Mesothelial cell of epicardium (in vitro differentiated cells): ENCODE data around the gene RRM2. TPM values are rescaled to one million over a fixed set of nuclear protein-coding genes. Genes with fewer than 3 reads are reported as not detected.
"Not testable (repeated sequence)": the region's sequence is repeated elsewhere in the genome, so short reads cannot be mapped to it uniquely, and the experiment has no call there.

Experiments
- DNase-seq, 2 experiments: peaks; one replicate each; pipeline ENCODE4 v3.0.0; 2021; ENCODE audit warnings: low spot score in 2 of 2; ENCODE audit not compliant: unreplicated experiment in 2 of 2
- H3K27ac Mint-ChIP-seq: 2 replicates; pipeline ENCODE4 v1.8.0; 2021; ENCODE audit warnings: mixed read lengths
- H3K27me3 Mint-ChIP-seq: 2 replicates; pipeline ENCODE4 v1.8.0; 2021; ENCODE audit warnings: low read depth, mixed read lengths
- H3K36me3 Mint-ChIP-seq: 2 replicates; pipeline ENCODE4 v1.8.0; 2021; ENCODE audit warnings: mixed read lengths
- H3K4me1 Mint-ChIP-seq: 2 replicates; pipeline ENCODE4 v1.8.0; 2021; ENCODE audit warnings: mixed read lengths
- H3K4me3 Mint-ChIP-seq: 2 replicates; pipeline ENCODE4 v1.8.0; 2021; ENCODE audit warnings: mild to moderate bottlenecking, moderate library complexity, mixed read lengths
- H3K9me3 Mint-ChIP-seq: 2 replicates; pipeline ENCODE4 v1.8.0; 2021; ENCODE audit warnings: mixed read lengths
- total RNA-seq: library from RNA; stranded (reverse); gene quantifications from 3 replicates; pipeline ENCODE4 v1.2.1, GENCODE V29; 2021
- TF ChIP-seq, protein P1 (sequence below): fragments of 200-600 bp; sonication (generic); IDR thresholded peaks from one replicate; pipeline ENCODE4 v1.5.0; 2021; ENCODE audit warnings: antibody characterized with exemption; ENCODE audit not compliant: unreplicated experiment

Gene RRM2
- total RNA-seq, 1 donor from 2014 or later: 30.8 TPM

DNA sequence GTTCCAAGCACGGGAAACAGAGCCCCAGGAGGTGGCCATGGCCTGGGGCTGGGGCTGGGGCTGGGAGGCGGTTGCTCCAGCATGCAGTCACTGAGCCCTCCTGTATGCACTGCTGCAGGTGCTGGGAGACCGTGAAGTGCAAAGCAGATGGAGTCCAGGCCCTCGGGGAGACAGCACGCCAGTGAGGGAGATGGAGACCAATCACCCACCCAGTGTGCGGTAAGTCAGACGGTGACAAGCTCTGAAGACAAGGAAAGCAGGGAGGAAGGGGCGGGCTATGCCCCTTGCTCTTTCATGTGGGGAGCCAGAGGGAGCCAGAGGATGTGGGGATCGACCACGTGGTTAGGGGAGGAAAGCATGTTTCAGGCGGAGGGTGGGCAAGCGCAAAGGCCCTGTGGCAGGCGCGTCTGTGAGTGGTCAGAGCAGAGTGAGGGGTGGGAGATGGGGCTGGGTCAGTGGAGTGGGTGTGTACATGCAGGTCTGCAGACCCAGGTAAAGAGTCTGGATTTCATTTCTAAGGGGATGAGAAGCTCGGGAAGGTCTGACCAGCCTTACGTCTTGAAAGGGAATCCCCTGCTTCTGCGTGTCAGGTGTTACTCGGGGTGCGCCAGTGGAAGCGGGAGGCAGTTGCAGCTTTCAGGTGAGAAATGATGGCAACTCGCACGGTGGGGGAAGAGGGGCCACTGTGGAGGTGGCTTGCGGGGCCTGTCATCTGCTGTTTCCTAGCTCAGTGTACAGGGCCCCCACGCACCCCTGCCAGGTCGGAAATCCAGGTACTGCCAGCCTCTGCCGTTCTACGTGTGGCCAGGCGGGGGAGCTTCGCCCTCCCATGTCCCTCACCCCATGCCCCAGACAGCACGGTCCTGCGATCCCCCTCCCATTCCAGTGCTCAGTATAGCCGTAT lies 19.4 kb downstream of the RRM2 start:
- H3K4me1 Mint-ChIP-seq: peaks cover 8% of the 10 kb centered on the region
- no peaks in the 10 kb centered on the region for H3K9me3 Mint-ChIP-seq
- no peaks in the 10 kb centered on the region for H3K36me3 Mint-ChIP-seq
- TF ChIP-seq, protein P1, sequence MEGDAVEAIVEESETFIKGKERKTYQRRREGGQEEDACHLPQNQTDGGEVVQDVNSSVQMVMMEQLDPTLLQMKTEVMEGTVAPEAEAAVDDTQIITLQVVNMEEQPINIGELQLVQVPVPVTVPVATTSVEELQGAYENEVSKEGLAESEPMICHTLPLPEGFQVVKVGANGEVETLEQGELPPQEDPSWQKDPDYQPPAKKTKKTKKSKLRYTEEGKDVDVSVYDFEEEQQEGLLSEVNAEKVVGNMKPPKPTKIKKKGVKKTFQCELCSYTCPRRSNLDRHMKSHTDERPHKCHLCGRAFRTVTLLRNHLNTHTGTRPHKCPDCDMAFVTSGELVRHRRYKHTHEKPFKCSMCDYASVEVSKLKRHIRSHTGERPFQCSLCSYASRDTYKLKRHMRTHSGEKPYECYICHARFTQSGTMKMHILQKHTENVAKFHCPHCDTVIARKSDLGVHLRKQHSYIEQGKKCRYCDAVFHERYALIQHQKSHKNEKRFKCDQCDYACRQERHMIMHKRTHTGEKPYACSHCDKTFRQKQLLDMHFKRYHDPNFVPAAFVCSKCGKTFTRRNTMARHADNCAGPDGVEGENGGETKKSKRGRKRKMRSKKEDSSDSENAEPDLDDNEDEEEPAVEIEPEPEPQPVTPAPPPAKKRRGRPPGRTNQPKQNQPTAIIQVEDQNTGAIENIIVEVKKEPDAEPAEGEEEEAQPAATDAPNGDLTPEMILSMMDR: peak; percentile 52
- no peaks in the 10 kb centered on the region for H3K27me3 Mint-ChIP-seq
- no peak for DNase-seq
- H3K4me3 Mint-ChIP-seq: no peak overlapping the region
- no peak overlapping the region for H3K27ac Mint-ChIP-seq

DNA sequence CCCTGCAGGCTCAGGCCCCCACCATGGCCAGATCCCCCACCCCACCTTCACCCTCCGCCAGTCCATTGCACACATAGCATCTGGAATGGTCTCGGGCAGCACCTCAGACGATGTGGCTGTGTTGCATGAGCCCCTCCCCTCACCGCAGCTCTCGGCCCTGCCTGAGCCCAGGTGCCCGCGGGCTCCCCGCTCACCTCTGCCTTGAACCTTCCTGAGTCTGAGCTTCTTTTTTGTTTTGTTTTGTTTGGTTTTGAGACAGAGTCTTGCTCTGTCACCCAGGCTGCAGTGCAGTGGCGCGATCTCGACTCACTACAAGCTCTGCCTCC lies 20.1 kb downstream of the RRM2 start:
- Mint-ChIP-seq H3K4me3 (no peak overlapping the region), H3K4me1 (peaks cover 8% of the 10 kb centered on the region), H3K9me3 (no peaks in the 10 kb centered on the region), H3K27me3 (no peaks in the 10 kb centered on the region), H3K27ac (no peak overlapping the region), H3K36me3 (no peaks in the 10 kb centered on the region)
- TF ChIP-seq, protein P1: peak; percentile 5
- no peak for DNase-seq

DNA sequence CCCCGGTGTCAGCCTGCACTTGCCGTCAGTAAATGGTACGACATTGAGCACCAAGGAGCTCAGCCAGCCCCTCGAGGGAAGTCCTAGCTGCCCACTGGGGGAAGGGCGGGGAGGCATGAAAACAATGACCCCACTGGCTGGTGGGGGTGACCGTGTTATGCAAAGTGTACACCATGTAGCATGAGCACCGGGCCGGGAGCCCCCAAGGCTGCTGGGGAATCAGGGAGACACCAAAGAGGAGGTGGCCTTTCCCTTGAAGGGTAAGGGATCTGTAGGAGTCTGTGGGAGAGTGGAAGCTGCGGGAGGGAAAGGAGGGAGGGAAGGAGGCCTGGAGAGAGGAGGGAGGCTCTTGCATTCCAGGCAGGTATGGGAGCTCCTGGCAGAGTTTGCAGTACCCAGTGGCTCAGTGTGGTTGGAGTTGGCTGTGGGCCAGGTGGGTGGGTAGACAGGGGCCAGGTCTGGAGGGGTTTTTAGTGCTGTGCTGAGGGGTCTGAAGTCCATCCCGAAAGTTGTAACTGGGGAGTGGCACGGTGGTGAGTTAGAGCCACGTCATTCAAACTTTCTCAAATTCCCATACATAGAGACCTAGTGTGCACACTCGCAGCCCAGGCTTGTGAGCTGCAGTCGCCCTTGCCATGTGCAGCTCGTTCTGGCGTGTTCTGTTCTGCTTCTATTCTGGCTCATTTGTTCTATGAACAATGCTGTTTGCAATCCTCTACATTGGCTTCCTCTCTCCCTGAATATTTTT lies 22.4 kb downstream of the RRM2 start:
- Mint-ChIP-seq H3K4me3 (no peak overlapping the region), H3K27me3 (no peaks in the 10 kb centered on the region), H3K4me1 (peaks cover 8% of the 10 kb centered on the region), H3K36me3 (peaks cover 5% of the 10 kb centered on the region), H3K9me3 (peaks cover 9% of the 10 kb centered on the region), H3K27ac (no peak overlapping the region)
- TF ChIP-seq, protein P1: no peak
- no peak for DNase-seq

DNA sequence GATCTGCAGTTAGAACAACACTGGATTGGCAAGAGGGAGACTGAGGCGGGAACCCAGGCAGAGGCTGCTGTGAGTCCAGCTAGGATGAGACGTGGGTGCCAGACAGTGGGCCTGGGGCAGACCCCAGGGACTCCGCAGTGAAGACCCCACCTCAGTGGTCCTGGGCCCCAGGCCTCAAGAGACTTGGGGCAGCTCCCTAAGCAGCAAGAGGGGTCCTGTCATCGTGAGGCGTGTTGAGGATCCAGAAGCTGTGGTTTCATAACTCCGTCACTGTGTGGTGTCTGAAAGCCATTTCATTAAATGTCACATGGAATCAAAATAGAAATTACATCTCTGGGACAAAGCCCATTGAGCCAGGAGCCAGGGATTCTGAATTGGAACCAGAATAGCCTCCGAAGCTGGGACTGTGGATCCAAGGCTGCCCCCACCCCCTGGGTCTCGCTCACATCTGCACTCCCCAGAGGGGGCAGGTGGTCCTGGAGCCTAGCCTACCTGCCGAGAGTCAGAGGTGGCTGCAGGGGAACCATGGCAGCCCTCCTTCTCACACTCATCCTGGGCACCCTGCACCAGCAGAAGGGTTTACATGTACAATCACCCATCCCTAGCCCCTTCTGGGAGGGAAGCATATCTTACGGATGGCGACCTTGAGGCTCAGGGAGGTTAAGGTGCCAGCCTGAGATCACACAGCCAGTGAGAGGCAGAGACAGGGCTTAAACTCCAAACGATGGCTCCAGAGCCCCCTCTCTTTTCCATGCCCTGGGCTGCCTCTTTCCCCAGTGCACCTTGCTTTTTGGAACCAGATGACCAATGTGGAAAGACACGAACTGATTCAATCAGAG lies 23.2 kb downstream of the RRM2 start:
- H3K36me3 Mint-ChIP-seq: peaks cover 8% of the 10 kb centered on the region
- TF ChIP-seq, protein P1: no peak
- H3K4me3 Mint-ChIP-seq: no peak overlapping the region
- peaks cover 9% of the 10 kb centered on the region for H3K9me3 Mint-ChIP-seq
- H3K4me1 Mint-ChIP-seq: peaks cover 8% of the 10 kb centered on the region
- H3K27ac Mint-ChIP-seq: no peak overlapping the region
- no peak for DNase-seq
- H3K27me3 Mint-ChIP-seq: no peaks in the 10 kb centered on the region

DNA sequence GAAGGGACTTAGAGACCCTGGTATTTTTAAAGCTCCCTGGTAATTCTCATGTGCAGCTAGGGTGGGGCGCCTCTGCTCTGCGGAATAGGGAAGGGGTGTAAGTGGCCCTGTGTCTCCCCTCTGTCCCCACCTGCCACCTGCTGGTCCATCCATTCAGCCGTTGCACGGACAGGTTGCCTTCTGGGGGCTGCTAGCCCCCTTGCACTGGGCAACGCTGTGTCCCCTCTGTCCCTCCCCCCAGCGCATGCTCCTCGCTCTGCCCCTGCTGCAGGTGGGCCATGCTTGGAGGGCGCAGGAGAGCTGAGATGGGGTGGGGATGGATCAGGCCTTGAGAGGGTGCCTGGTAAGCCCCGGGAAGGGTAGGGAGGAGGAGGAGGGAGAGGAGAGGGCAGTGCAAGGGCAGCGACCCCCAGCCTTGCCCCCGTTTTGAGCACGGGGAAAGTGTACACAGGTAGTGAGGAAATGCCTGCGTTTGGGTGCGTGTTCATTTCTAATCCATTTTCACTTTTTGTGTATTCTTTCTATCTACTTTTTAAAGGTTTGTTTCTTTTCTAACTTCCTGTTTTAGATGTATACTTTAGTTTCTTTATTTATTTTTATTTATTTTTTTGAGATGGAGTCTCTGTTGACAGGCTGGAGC lies 23.9 kb downstream of the RRM2 start:
- DNase-seq: no peak
- peaks cover 8% of the 10 kb centered on the region for H3K4me1 Mint-ChIP-seq
- no peak overlapping the region for H3K4me3 Mint-ChIP-seq
- H3K27ac Mint-ChIP-seq: no peak overlapping the region
- H3K27me3 Mint-ChIP-seq: no peaks in the 10 kb centered on the region
- H3K36me3 Mint-ChIP-seq: peaks cover 8% of the 10 kb centered on the region
- TF ChIP-seq, protein P1: no peak
- H3K9me3 Mint-ChIP-seq: peaks cover 9% of the 10 kb centered on the region

DNA sequence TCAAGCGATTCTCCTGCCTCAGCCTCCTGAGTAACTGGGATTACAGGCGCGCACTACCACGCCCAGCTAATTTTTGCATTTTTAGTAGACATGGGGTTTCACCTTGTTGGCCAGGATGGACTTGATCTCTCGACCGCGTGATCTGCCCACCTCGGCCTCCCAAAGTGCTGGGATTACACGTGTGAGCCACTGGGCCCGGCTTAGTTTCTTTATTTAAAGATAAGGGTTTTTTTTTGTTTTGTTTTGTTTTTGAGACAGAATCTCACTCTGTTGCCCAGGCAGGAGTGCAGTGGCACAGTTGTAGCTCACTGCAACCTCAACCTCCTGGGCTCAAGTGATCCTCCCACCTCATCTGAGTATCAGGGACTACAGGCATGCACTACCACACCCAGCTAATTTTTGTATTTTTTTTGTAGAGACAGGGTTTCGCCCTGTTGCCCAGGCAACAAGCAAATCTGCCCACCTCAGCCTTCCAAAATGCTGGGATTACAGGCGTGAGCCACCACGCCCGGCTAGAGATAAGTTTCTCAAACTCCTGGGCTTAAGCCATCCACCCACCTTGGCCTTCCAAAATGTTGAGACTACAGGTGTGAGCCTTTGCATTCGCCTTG lies 24.6 kb downstream of the RRM2 start:
- not testable (repeated sequence) for H3K36me3 Mint-ChIP-seq, H3K27ac Mint-ChIP-seq, H3K9me3 Mint-ChIP-seq, DNase-seq, H3K27me3 Mint-ChIP-seq, H3K4me3 Mint-ChIP-seq, H3K4me1 Mint-ChIP-seq
